ENCODE measurements around the gene SEM1.
"Not testable (repeated sequence)": the region's sequence is repeated elsewhere in the genome, so short reads cannot be mapped to it uniquely, and the experiment has no call there.

SEM1 gene

DNA sequence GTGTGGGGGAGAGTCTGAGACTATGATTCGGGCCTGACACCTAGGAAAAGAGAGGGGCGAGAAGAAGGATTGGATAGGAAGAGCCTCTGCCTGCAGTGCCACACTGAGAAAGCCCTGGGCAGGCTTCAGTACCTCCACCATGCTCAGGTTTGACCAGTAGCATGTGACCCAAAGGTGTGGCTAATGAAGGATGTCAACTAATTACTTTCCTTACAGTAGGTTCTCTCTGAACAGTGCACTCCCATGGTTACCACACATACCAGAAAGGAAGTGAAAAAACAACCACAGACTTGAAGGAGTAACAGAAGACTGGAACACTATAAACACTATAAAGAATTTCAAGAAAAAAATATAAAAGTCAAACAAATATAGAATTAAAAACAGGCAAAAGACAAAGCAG lies 46.2 kb downstream of the SEM1 start:
- DNase-seq (ENCODE audit: low read depth in 2 of 2): no peak

DNA sequence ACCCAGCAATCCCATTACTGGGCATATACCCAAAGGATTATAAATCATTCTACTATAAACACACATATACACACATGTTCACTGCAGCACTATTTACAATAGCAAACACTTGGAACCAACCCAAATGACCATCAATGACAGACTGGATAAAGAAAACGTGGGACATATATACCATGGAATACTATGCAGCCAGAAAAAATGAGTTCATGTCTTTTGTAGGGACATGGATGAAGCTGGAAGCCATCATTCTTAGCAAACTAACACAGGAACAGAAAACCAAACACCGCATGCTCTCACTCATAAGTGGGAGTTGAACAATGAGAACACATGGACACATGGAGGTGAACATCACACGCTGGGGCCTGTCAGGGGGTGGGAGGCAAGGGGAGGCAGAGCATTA lies 47.5 kb downstream of the SEM1 start:
- not testable (repeated sequence) for DNase-seq (ENCODE audit: low read depth in 2 of 2)

DNA sequence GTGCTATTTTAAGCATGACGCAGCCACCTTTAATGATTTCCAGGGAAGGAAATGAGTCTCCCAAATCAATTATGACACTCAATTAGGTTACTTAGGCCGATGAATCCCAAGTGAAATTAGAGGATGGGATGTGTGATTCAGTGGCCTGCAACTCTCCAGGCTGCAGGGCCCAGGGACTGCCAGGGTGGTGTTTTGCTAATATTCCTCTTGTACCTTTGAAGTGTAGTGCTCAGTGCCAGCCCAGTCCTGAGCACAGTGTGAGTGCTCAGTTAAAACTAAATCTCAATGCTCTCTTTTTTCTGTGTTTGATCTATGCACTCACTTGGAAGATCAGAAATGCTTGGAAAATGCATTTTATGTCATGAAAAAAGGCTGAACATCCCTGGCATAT lies 51.6 kb downstream of the SEM1 start:
- no peak for DNase-seq (ENCODE audit: low read depth in 2 of 2)

DNA sequence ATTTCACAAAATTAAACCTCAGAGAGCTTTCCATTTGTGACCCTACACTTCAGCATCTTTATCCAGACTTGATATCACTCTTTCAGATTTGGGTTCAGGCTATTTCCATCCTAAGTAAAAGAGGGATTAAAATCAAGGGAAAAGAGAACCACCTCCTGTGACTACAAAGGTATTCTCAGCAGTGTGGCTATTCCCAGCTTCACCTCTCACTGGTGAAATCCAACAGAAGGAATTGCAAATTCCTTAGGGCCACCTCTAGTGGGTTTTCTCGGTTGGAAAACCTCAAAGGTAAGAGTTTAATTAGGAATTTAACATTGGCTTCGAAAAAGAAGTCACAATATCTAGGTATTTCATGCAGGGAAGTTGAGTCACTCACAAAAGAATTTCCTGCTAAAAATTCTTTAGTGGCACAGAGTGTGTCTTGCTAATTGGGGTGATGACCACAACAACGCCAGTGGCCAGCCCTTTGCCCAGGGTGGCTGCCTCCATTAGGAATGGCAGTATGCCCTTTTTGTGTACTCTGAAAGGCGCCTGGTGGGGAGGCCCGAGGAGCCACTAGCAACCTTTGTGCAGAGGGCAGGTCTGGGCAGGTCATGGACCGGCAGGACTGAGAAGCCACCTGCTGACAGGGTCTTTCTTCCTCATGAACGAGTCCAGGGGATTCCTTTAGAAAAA lies 52.2 kb downstream of the SEM1 start:
- DNase-seq (ENCODE audit: low read depth in 2 of 2): no peak

DNA sequence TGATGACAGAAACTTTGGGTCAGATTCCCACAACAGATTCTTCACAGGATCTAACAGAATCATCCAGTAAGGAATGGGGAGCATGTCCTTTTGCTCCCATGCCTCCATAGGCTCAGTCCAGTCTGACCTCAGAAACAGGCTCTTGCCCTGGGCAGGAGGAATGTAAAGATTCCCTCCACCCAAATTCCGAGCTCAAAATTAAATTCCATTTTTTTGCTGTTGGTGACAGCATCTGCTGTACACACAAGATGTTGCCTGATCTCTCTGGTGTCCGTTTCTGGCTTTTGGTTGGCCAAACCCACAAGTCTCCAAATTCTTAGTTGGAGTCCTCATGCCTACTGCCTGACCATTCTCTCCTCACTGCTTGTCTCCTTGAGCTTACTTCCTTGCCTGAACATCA lies 53.7 kb downstream of the SEM1 start:
- DNase-seq (ENCODE audit: low read depth in 2 of 2): no peak

DNA sequence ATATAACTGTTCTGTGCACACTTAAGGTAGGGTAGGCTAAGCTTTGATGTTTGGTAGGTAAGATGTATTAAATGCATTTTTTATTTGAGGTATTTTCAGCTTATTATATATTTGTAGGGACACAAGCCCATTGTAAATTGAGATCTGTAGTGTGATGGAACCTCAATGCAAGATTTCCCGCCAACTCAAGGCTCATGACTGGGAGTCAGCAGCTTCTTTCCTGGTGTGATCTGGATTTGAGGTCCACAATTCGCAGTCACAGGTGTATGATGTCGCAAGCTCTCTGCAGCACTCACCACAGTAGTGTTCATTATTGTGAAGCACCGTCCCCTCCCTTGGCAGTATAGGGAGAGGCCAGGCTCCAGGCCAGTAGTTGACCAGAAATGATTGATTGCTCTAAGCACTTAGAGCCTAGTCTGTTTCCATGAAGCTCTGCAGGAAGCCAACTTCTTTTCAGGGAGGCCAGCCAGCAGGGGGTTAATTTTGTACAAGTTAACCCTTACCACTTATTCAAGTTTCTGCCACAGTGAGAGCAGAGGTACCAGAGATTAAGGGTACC lies 54.9 kb downstream of the SEM1 start:
- DNase-seq (ENCODE audit: low read depth in 2 of 2): no peak

DNA sequence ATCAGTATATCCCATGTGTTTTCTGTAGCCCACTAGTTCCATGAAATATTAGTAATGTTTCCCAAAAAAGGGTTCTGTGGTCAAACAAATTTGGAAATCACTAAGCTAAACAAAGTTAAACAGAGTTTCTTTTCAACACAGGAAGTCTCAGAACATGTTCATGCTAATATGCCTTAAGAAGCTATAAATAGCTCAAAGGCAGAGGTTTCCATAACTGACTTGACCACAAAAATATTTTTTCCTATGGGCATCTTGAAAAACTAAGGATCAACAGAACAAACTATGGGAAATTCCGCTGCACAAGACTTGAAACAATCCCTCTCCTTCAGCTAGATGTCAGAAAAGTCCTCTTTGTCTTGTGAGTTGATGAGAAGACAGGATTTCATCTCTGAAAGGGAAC lies 59.7 kb downstream of the SEM1 start:
- no peak for DNase-seq (ENCODE audit: low read depth in 2 of 2)

DNA sequence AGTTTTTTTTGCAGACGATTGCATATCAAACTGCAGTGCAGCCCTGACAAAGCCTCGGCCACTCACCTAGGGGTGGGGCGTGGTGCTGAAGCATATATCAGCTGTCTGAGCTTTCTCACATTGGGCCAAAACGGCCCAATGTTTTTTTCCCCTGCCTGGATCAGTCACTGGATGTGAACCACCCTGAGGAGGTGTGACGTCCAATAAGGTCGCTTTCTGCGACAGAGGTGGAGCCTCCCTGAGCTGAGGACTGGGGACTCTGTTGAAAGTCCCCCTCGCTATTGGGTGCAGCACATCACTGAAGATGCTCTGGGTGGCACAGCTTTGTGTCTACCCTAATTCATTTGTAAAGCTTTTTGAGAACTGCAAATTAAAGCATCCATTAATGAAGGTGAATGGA lies 60.9 kb downstream of the SEM1 start:
- no peak for DNase-seq (ENCODE audit: low read depth in 2 of 2)

DNA sequence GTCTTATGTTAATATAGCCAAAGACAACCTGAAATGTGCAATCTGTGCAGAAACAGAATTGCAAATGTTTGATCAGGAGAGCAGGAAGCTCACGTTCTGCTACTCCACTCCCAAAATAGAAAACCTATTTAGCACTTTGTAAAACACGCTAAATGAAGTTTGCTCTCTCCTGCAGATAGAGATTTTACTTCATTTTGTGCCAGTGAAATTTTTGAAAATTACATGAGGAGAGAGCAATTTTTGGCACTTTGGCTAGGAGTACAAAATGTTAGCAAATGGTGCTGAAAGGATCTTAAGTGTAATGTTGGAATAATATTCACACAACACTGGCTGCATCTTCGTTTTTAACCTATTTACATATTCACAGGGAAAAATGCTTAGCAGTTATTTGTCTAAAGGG lies 61.9 kb downstream of the SEM1 start:
- no peak for DNase-seq (ENCODE audit: low read depth in 2 of 2)

DNA sequence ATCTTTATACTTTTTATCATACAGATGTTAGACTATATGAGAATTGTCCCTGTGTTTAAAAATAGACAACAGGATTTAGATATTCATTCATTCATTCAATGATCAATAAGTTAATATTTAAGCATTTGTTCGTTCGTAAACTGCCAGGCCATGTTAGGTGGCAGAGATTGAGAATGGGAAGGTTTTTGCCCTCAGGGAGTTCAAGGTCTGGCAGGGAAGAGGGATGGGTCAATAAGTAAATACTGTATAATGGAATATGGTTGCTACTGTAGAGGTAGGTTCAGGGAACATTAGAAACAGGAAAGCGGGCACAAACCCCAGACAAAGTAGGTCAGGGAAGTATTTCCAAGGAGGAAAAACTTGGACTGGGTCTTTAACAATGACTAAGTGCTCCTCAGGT lies 64.6 kb downstream of the SEM1 start:
- DNase-seq (ENCODE audit: low read depth in 2 of 2): no peak

DNA sequence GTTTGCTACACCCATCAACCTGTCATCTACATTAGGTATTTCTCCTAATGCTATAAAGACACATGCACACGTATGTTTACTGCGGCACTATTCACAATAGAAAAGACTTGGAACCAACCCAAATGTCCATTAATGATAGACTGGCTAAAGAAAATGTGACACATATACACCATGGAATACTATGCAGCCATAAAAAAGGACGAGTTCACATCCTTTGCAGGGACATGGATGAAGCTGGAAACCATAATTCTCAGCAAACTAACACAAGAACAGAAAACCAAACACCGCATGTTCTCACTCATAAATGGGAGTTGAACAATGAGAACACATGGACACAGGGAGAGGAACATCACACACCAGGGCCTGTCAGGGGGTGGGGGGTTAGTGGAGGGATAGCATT lies 66.2 kb downstream of the SEM1 start:
- not testable (repeated sequence) for DNase-seq (ENCODE audit: low read depth in 2 of 2)

DNA sequence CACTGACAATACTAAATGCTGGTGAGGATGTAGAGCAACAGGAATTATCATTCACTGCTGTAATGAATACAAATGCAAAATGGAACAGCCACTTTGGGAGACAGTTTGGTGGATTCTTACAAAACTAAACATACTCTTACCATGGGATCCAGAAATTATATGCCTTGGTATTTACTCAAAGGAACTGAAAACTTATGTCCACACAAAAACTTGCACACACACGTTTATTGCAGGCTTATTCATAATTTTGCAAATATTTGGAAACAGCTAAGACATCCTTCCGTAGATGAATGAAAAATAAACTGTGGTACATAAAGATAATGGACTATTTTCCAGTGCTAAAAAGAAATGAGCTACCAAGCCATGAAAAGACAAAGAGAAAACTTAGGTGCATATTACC lies 69.6 kb downstream of the SEM1 start:
- no peak for DNase-seq (ENCODE audit: low read depth in 2 of 2)
